ENCODE data around the gene MRM2. TPM values are rescaled to one million over a fixed set of nuclear protein-coding genes. Genes with fewer than 3 reads are reported as not detected.
A peak's percentile ranks its signal among the peaks of the same experiment; 100 is the strongest.

Gene MRM2
- total and polyA plus RNA-seq, 10 donors: 19.0 to 35.8 (median 23.7) TPM

DNA sequence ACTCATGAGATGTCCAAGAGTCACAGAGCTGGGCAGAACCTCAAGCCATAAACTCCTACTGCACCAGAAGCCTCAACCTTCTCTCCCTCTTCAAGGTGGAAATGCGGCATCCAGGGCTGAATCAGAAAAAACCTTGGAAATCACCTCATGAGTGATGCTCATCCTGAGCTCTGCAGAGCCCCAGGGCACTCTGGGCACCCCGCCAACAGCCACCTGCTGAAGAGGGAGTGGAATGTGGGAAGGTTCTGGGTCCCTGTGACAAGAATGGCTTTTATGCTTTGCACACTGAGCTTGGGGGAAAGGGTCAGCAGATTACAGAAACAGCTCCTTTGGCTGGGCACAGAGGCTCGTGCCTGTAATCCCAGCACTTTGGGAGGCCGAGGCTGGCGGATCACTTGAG, 18.8 kb upstream of the MRM2 start:
- WGBS, 5 donors: 84 to 91% (median 88%) methylated on average over 5 of the region's 5 CpGs
- H3K36me3 ChIP-seq: peaks cover 0 to 100% (median 60%) of the 10 kb centered on the region in 6 donors
- peaks cover 11 to 42% (median 28%) of the 10 kb centered on the region in 6 donors for H3K4me1 ChIP-seq
- no peak overlapping the region for H3K4me3 ChIP-seq
- DNase-seq: no peak
- peak overlapping the region in 5 of 8 donors; percentile 74 to 87 (median 79) for H3K27ac ChIP-seq
- no peaks in the 10 kb centered on the region for H3K9me3 ChIP-seq
- H3K27me3 ChIP-seq (replicated peaks in 1 of 7): no peaks in the 10 kb centered on the region
- intact Hi-C loops (cut with DNase I; ENCODE audit: low total_unique reads): no loop called here
- TF ChIP-seq, protein P1, sequence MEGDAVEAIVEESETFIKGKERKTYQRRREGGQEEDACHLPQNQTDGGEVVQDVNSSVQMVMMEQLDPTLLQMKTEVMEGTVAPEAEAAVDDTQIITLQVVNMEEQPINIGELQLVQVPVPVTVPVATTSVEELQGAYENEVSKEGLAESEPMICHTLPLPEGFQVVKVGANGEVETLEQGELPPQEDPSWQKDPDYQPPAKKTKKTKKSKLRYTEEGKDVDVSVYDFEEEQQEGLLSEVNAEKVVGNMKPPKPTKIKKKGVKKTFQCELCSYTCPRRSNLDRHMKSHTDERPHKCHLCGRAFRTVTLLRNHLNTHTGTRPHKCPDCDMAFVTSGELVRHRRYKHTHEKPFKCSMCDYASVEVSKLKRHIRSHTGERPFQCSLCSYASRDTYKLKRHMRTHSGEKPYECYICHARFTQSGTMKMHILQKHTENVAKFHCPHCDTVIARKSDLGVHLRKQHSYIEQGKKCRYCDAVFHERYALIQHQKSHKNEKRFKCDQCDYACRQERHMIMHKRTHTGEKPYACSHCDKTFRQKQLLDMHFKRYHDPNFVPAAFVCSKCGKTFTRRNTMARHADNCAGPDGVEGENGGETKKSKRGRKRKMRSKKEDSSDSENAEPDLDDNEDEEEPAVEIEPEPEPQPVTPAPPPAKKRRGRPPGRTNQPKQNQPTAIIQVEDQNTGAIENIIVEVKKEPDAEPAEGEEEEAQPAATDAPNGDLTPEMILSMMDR (IDR thresholded peaks at IDR 0.05 in 8 of 11, conservative IDR thresholded peaks at IDR 0.05 in 3 of 11): no peak
- TF ChIP-seq POLR2A (IDR thresholded peaks at IDR 0.05) (no peak), POLR2AphosphoS5 (IDR thresholded peaks at IDR 0.05) (no peak)

DNA sequence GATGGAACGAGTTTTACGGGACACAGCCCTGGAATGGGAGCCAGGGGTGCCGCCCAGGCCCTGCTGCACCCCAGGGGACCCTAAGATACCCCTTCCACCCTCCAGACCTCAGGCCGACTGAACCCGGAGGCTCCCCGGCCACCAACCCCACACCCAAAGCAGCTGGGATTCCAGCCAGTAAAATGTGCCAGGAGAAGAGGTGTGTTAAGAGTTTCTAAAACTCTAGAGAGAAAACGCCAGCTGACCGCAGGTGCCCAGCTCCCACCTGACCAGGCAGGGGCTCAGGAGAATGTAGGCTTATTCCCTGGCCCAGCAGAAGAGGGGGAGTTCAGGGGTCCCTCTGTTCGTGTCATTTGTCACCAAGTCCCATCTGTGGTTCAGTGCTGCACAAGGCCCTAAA, 17.5 kb upstream of the MRM2 start:
- 88 to 97% (median 91%) methylated on average over 9 of the region's 9 CpGs for WGBS, 5 donors
- intact Hi-C loops (cut with DNase I; ENCODE audit: low total_unique reads): no loop called here
- no peak for TF ChIP-seq POLR2AphosphoS5 (IDR thresholded peaks at IDR 0.05)
- TF ChIP-seq POLR2A (IDR thresholded peaks at IDR 0.05): no peak
- TF ChIP-seq, protein P1 (IDR thresholded peaks at IDR 0.05 in 8 of 11, conservative IDR thresholded peaks at IDR 0.05 in 3 of 11): no peak
- no peaks in the 10 kb centered on the region for H3K27me3 ChIP-seq (replicated peaks in 1 of 7)
- H3K27ac ChIP-seq: peak overlapping the region in 1 of 8 donors; percentile 47
- H3K9me3 ChIP-seq: no peaks in the 10 kb centered on the region
- peaks cover 0 to 100% (median 70%) of the 10 kb centered on the region in 6 donors for H3K36me3 ChIP-seq
- H3K4me1 ChIP-seq: peaks cover 11 to 42% (median 28%) of the 10 kb centered on the region in 6 donors
- H3K4me3 ChIP-seq: no peak overlapping the region
- DNase-seq: no peak

DNA sequence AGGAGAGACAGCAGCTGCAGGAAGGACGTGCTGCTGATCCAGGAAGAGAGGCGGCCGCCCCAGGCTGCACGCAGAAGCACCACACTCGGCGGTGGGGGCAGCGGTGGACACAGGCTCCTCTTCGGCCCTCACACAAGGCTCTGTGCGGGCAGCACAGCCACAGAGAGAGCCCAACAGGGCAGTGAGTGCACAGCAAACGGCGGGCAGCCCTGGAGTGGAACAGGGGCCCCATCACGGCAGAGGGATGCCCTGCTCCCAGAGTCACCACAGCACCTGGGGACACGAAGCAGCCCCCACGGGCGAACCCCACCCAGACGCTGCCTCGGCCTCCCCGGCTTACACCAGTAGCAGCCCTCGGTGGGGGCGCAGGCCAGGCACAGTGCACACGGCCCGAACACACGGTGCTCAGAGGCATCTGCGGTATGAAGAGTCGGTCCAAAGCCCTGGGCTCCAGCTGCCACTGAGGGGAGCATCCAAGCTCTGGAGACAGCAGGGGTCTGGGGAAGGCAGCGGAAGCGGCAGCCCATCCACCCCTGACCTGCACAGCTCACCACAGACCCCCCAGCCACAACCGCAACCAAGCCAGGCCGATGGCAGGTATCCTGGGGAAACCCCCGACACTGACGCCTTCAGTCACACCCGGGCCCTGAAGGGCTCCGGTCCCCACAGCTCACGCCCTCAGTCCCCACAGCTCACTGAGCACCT, 16.8 kb upstream of the MRM2 start:
- peak; percentile 83 for DNase-seq
- peaks cover 11 to 43% (median 28%) of the 10 kb centered on the region in 6 donors for H3K4me1 ChIP-seq
- H3K4me3 ChIP-seq: no peak overlapping the region
- intact Hi-C loops (cut with DNase I; ENCODE audit: low total_unique reads): no loop called here
- WGBS, 5 donors: 68 to 91% (median 82%) methylated on average over 9 to 34 of the region's 34 CpGs
- H3K27ac ChIP-seq: peak overlapping the region in 1 of 8 donors; percentile 47
- peaks cover 0 to 100% (median 69%) of the 10 kb centered on the region in 6 donors for H3K36me3 ChIP-seq
- TF ChIP-seq POLR2A (IDR thresholded peaks at IDR 0.05): no peak
- TF ChIP-seq POLR2AphosphoS5 (IDR thresholded peaks at IDR 0.05): peak; percentile 14 to 59 (median 59)
- TF ChIP-seq, protein P1 (IDR thresholded peaks at IDR 0.05 in 8 of 11, conservative IDR thresholded peaks at IDR 0.05 in 3 of 11): no peak
- no peaks in the 10 kb centered on the region for H3K9me3 ChIP-seq
- no peaks in the 10 kb centered on the region for H3K27me3 ChIP-seq (replicated peaks in 1 of 7)

DNA sequence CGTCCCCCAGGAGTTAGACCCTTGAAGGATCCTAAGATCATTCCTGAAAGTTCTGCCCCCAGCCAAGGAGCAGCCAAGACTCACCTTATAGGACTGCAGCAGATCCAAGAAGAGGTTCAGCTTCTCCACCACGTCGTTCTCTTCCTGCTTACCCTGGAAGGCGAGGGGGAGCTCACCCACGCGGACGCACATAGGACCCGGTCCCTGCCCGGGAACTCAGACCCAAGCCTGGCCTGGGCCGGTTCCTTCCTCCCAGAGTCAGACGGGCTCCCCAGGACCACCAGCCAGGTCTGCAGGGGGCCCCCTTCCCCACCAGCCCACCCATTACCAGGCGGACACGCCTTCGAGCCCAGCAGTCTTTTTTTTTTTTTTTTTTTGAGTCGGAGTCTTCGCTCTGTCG, 15.6 kb upstream of the MRM2 start:
- intact Hi-C loops (cut with DNase I; ENCODE audit: low total_unique reads): no loop called here
- WGBS, 5 donors: 91 to 96% (median 94%) methylated on average over 10 to 17 of the region's 17 CpGs
- no peak overlapping the region for H3K27ac ChIP-seq
- TF ChIP-seq POLR2AphosphoS5 (IDR thresholded peaks at IDR 0.05): no peak
- no peak for TF ChIP-seq POLR2A (IDR thresholded peaks at IDR 0.05)
- H3K27me3 ChIP-seq (replicated peaks in 1 of 7): no peaks in the 10 kb centered on the region
- H3K36me3 ChIP-seq: peaks cover 0 to 98% (median 64%) of the 10 kb centered on the region in 6 donors
- no peak for DNase-seq
- H3K4me3 ChIP-seq: no peak overlapping the region
- H3K4me1 ChIP-seq: peaks cover 11 to 55% (median 30%) of the 10 kb centered on the region in 6 donors
- H3K9me3 ChIP-seq: no peaks in the 10 kb centered on the region

All from spleen (tissue), 11 donors.